ENCODE measurements around the gene OSM.

OSM gene

GRCh38 chr22:30284666-30285065, 18.0 kb upstream of the OSM start:
- H3K4me1 ChIP-seq (ENCODE audit: insufficient read depth, low read length, severe bottlenecking), result peaks cover 10% of the 10 kb centered on the region
- no peak overlapping the region for H3K4me3 ChIP-seq (ENCODE audit: low read depth, low read length, poor library complexity, severe bottlenecking)
- H3K9ac ChIP-seq (ENCODE audit: low read length), result no peak overlapping the region
- H2AFZ ChIP-seq (ENCODE audit: low read length), result no peak overlapping the region
- H3K9me2 ChIP-seq (ENCODE audit: low read depth, low read length), result no peaks in the 10 kb centered on the region
- no peak overlapping the region for H3K4me2 ChIP-seq (ENCODE audit: low read length)
- H4K20me1 ChIP-seq (ENCODE audit: insufficient read depth, low read length), result no peaks in the 10 kb centered on the region
- no peaks in the 10 kb centered on the region for H3K27me3 ChIP-seq (ENCODE audit: insufficient read depth, low read length)
- H3K36me3 ChIP-seq (ENCODE audit: insufficient read depth, low read length), result no peaks in the 10 kb centered on the region
- TF ChIP-seq CTCF (IDR thresholded peaks at IDR 0.05; ENCODE audit: low read length) (no peak), EZH2 (IDR thresholded peaks at IDR 0.05; ENCODE audit: borderline replicate concordance, low read length) (no peak)
- no peaks in the 10 kb centered on the region for H3F3A ChIP-seq (ENCODE audit: insufficient read depth, low read length)
- no peaks in the 10 kb centered on the region for H3K79me2 ChIP-seq (ENCODE audit: insufficient read depth, low read length)
- no peaks in the 10 kb centered on the region for H3K9me3 ChIP-seq (ENCODE audit: low read length)
- H3K27ac ChIP-seq (ENCODE audit: low read depth, low read length, poor library complexity, severe bottlenecking), result no peak overlapping the region

DNA sequence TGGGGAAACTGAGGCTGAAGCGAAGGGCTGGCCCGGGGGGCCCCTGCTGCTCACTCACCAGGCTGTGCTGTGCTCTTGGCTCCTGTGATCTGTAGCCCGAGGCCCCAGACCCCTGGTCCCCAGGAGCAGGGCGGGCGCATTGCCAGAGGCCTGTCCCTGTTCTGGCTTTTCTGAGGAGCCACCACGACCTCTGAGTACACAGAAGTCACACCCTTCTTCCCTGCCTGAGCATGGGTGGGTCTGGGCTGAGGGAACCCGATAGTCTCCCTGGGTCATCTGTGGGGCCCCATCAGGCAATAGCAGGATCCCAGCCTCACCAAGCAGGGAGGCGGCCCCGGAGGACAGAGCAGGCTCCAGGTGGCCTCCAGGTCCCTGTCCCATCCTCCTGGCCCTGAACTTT, 17.5 kb upstream of the OSM start:
- no peak overlapping the region for H3K27ac ChIP-seq (ENCODE audit: low read depth, low read length, poor library complexity, severe bottlenecking)
- H3K79me2 ChIP-seq (ENCODE audit: insufficient read depth, low read length), result no peaks in the 10 kb centered on the region

GRCh38 chr22:30283342-30283741, 16.7 kb upstream of the OSM start:
- Histone ChIP-seq H4K20me1 (ENCODE audit: insufficient read depth, low read length) (no peaks in the 10 kb centered on the region), H3K36me3 (ENCODE audit: insufficient read depth, low read length) (no peaks in the 10 kb centered on the region), H3K79me2 (ENCODE audit: insufficient read depth, low read length) (no peaks in the 10 kb centered on the region), H2AFZ (ENCODE audit: low read length) (no peak overlapping the region), H3K9ac (ENCODE audit: low read length) (no peak overlapping the region), H3K4me2 (ENCODE audit: low read length) (no peak overlapping the region), H3K9me3 (ENCODE audit: low read length) (no peaks in the 10 kb centered on the region), H3K27ac (ENCODE audit: low read depth, low read length, poor library complexity, severe bottlenecking) (no peak overlapping the region), H3K4me1 (ENCODE audit: insufficient read depth, low read length, severe bottlenecking) (peaks cover 5% of the 10 kb centered on the region), H3K9me2 (ENCODE audit: low read depth, low read length) (no peaks in the 10 kb centered on the region), H3F3A (ENCODE audit: insufficient read depth, low read length) (no peaks in the 10 kb centered on the region), H3K27me3 (ENCODE audit: insufficient read depth, low read length) (no peaks in the 10 kb centered on the region), H3K4me3 (ENCODE audit: low read depth, low read length, poor library complexity, severe bottlenecking) (no peak overlapping the region)
- TF ChIP-seq EZH2 (IDR thresholded peaks at IDR 0.05; ENCODE audit: borderline replicate concordance, low read length) (no peak), CTCF (IDR thresholded peaks at IDR 0.05; ENCODE audit: low read length) (no peak)

More for the DNA sequence above, 17.5 kb upstream of the OSM start:
- Histone ChIP-seq H3K27me3 (ENCODE audit: insufficient read depth, low read length) (no peaks in the 10 kb centered on the region), H3K9ac (ENCODE audit: low read length) (no peak overlapping the region), H4K20me1 (ENCODE audit: insufficient read depth, low read length) (no peaks in the 10 kb centered on the region), H3K4me1 (ENCODE audit: insufficient read depth, low read length, severe bottlenecking) (peaks cover 10% of the 10 kb centered on the region), H3K9me3 (ENCODE audit: low read length) (no peaks in the 10 kb centered on the region), H3K36me3 (ENCODE audit: insufficient read depth, low read length) (no peaks in the 10 kb centered on the region), H3K4me2 (ENCODE audit: low read length) (no peak overlapping the region), H3K9me2 (ENCODE audit: low read depth, low read length) (no peaks in the 10 kb centered on the region), H3F3A (ENCODE audit: insufficient read depth, low read length) (no peaks in the 10 kb centered on the region), H2AFZ (ENCODE audit: low read length) (no peak overlapping the region), H3K4me3 (ENCODE audit: low read depth, low read length, poor library complexity, severe bottlenecking) (no peak overlapping the region)
- TF ChIP-seq EZH2 (IDR thresholded peaks at IDR 0.05; ENCODE audit: borderline replicate concordance, low read length), result no peak
- no peak for TF ChIP-seq CTCF (IDR thresholded peaks at IDR 0.05; ENCODE audit: low read length)
